ENCODE measurements around the gene SC5D. TPM values are rescaled to one million over a fixed set of nuclear protein-coding genes. Genes with fewer than 3 reads are reported as not detected.

The SC5D gene
- polyA plus RNA-seq, 1 experiment = 14.6 TPM

DNA sequence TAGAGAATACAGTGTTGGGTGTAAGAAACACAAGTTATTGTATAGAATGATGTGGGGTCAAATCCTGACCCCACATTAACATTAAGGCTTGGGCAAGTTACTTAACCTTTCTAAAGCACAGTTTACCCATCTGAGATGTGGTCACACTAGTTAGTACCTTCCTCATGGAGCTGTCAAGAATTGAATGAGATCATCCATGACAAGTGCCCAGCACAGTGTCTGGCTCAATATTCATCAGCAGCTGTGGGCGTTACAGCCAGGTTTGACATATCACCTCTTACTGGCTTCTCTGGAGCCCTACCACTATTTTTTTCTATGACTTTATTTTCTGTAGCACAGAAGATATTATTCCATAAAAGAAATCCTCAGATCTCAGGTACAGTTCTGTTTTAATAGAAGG, 57.2 kb downstream of the SC5D start:
- H3K27me3 ChIP-seq (ENCODE audit: control insufficient read depth, insufficient read depth, low read length) = no peaks in the 10 kb centered on the region
- CTCF ChIA-PET = no interaction called here
- POLR2A ChIA-PET = no interaction called here

DNA sequence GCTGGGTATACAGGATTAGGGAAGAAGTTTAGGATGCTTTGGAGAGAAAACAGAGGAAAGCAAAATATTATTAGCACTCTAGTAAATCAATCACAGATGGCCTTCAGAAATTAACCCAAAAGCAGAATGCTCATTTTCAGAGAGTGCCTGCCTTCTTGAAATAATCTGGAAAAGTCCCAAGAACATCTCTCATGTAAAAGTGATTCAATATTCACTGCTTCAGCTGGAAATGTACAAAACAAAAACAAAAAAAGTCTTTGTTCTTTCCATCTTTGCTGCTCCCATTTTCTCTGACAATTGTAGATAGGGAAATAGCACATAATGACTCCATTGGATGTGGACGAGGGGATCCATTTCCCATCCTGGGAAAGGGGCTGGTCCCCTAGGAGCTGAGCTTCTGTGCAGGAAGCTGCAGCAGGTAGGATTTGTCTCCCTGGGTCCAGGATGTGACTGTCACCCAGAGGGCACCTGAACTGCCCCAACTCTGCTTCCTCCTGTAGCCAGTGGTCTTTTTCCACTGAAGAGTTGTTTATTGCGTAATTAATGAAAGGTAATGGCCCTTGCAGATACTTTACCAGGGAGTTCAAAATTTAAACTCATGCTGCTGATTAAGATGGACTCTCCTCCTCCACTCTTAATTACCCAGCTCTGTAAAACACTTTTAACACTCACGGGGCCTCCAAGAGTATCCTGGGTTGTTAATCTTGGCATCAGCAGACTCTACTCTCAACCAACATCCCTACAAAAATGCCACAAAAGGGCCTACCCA, 57.9 kb downstream of the SC5D start:
- DNase-seq (ENCODE audit: low read depth) = no peak
- POLR2A ChIA-PET = no interaction called here

More for the DNA sequence above, 57.2 kb downstream of the SC5D start:
- Histone ChIP-seq H3K36me3 (ENCODE audit: control insufficient read depth, insufficient read depth, low read length) (no peaks in the 10 kb centered on the region), H3K4me3 (ENCODE audit: low read depth, low read length) (no peak overlapping the region)
- TF ChIP-seq, protein P1, sequence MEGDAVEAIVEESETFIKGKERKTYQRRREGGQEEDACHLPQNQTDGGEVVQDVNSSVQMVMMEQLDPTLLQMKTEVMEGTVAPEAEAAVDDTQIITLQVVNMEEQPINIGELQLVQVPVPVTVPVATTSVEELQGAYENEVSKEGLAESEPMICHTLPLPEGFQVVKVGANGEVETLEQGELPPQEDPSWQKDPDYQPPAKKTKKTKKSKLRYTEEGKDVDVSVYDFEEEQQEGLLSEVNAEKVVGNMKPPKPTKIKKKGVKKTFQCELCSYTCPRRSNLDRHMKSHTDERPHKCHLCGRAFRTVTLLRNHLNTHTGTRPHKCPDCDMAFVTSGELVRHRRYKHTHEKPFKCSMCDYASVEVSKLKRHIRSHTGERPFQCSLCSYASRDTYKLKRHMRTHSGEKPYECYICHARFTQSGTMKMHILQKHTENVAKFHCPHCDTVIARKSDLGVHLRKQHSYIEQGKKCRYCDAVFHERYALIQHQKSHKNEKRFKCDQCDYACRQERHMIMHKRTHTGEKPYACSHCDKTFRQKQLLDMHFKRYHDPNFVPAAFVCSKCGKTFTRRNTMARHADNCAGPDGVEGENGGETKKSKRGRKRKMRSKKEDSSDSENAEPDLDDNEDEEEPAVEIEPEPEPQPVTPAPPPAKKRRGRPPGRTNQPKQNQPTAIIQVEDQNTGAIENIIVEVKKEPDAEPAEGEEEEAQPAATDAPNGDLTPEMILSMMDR (IDR thresholded peaks at IDR 0.05; ENCODE audit: insufficient read depth, low read depth, low read length) = no peak
- DNase-seq (ENCODE audit: low read depth) = no peak

DNA sequence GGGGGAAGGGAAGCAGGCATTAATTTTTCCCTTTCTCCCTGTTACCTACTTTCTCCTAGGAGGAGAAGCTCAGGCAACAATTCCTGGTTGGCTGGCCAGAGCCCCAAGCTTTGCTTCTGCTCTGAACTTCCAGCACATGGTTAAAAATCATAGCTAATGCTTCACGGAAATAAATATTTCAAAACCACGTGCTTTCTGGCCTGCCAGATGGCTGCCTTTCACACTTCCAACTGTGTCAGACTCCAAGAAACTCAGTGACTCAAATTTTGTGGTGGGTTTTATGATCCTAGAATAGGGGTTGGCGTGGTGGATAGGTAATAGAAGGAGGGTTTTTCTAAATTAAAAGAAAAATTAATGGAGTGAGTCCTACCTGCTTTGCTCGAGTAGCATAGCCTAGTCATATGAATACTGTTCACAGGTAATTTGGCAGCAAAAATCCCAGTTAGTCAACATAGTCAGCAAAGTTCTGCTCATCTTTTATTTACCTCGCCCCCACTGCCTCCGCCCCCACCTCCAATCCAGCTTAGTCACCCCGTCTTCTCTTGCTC, 58.6 kb downstream of the SC5D start:
- ChIA-PET CTCF (no interaction called here), POLR2A (no interaction called here)
- TF ChIP-seq, protein P1 (IDR thresholded peaks at IDR 0.05; ENCODE audit: insufficient read depth, low read depth, low read length) = no peak
- DNase-seq (ENCODE audit: low read depth) = no peak
- Histone ChIP-seq H3K27me3 (ENCODE audit: control insufficient read depth, insufficient read depth, low read length) (no peaks in the 10 kb centered on the region; the same call in 1 of the 2 replicates), H3K36me3 (ENCODE audit: control insufficient read depth, insufficient read depth, low read length) (no peaks in the 10 kb centered on the region), H3K4me3 (ENCODE audit: low read depth, low read length) (no peak overlapping the region)

More for the DNA sequence above, 57.9 kb downstream of the SC5D start:
- TF ChIP-seq, protein P1 (IDR thresholded peaks at IDR 0.05; ENCODE audit: insufficient read depth, low read depth, low read length) = no peak
- no peak overlapping the region for H3K4me3 ChIP-seq (ENCODE audit: low read depth, low read length)
- no peaks in the 10 kb centered on the region for H3K36me3 ChIP-seq (ENCODE audit: control insufficient read depth, insufficient read depth, low read length)
- CTCF ChIA-PET = no interaction called here
- H3K27me3 ChIP-seq (ENCODE audit: control insufficient read depth, insufficient read depth, low read length) = no peaks in the 10 kb centered on the region

- TF ChIP-seq, protein P1 (IDR thresholded peaks at IDR 0.05; ENCODE audit: insufficient read depth, low read depth, low read length) = no peak
- DNase-seq (ENCODE audit: low read depth) = no peak
- no peaks in the 10 kb centered on the region; the same call in 1 of the 2 replicates for H3K27me3 ChIP-seq (ENCODE audit: control insufficient read depth, insufficient read depth, low read length)
- H3K4me3 ChIP-seq (ENCODE audit: low read depth, low read length) = no peak overlapping the region
- ChIA-PET POLR2A (no interaction called here), CTCF (interaction anchor here (0.9 kb wide), 1 partner anchor 9 kb away, joined by 3 read pairs; no protein-coding TSS in a partner anchor)
- no peaks in the 10 kb centered on the region for H3K36me3 ChIP-seq (ENCODE audit: control insufficient read depth, insufficient read depth, low read length)
These were observed 59.8 kb downstream of the SC5D start for GRCh38 chr11:121352251-121352891.

- H3K36me3 ChIP-seq (ENCODE audit: control insufficient read depth, insufficient read depth, low read length) = no peaks in the 10 kb centered on the region
- POLR2A ChIA-PET = no interaction called here
- H3K4me3 ChIP-seq (ENCODE audit: low read depth, low read length) = no peak overlapping the region
- DNase-seq (ENCODE audit: low read depth) = no peak
- TF ChIP-seq, protein P1 (IDR thresholded peaks at IDR 0.05; ENCODE audit: insufficient read depth, low read depth, low read length) = no peak
- H3K27me3 ChIP-seq (ENCODE audit: control insufficient read depth, insufficient read depth, low read length) = no peaks in the 10 kb centered on the region; the same call in 1 of the 2 replicates
- CTCF ChIA-PET = no interaction called here
These were observed 61.6 kb downstream of the SC5D start for GRCh38 chr11:121354192-121354591.

Data from BJ (cell line).